ENCODE data around the gene MAGEA12. TPM values are rescaled to one million over a fixed set of nuclear protein-coding genes. Genes with fewer than 3 reads are reported as not detected.

Gene MAGEA12, protein sequence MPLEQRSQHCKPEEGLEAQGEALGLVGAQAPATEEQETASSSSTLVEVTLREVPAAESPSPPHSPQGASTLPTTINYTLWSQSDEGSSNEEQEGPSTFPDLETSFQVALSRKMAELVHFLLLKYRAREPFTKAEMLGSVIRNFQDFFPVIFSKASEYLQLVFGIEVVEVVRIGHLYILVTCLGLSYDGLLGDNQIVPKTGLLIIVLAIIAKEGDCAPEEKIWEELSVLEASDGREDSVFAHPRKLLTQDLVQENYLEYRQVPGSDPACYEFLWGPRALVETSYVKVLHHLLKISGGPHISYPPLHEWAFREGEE
- 0.09 to 0.22 TPM (median 0.14 TPM) in 5 replicates for total RNA-seq (2022; extraction: Qiagen RNA extraction)

DNA sequence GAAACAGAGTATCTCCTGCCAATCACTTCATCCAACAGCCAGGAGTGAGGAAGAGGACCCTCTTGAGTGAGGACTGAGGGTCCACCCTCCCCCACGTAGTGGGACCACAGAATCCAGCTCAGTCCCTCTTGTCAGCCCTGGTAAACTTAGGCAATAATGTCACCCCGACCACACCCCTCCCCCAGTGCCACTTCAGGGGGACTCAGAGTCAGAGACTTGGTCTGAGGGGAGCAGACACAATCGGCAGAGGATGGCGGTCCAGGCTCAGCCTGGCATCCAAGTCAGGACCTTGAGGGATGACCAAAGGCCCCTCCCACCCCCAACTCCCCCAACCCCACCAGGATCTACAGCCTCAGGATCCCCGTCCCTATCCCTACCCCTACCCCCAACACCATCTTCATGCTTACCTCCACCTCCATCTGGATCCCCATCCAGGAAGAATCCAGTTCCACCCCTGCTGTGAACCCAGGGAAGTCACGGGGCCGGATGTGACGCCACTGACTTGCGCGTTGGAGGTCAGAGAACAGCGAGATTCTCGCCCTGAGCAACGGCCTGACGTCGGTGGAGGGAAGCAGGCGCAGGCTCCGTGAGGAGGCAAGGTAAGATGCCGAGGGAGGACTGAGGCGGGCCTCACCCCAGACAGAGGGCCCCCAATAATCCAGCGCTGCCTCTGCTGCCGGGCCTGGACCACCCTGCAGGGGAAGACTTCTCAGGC lies at the start of gene MAGEA12, which contains the start of gene CSAG1:
TSS of gene MAGEA12 (plus strand) at position 497 of the 715 bp plus-strand sequence. CDS start 2,405 bp downstream, outside the sequence.
TSS of gene CSAG1 (minus strand) at position 461 of the 715 bp plus-strand sequence. CDS start 1,261 bp downstream, outside the sequence.

DNA sequence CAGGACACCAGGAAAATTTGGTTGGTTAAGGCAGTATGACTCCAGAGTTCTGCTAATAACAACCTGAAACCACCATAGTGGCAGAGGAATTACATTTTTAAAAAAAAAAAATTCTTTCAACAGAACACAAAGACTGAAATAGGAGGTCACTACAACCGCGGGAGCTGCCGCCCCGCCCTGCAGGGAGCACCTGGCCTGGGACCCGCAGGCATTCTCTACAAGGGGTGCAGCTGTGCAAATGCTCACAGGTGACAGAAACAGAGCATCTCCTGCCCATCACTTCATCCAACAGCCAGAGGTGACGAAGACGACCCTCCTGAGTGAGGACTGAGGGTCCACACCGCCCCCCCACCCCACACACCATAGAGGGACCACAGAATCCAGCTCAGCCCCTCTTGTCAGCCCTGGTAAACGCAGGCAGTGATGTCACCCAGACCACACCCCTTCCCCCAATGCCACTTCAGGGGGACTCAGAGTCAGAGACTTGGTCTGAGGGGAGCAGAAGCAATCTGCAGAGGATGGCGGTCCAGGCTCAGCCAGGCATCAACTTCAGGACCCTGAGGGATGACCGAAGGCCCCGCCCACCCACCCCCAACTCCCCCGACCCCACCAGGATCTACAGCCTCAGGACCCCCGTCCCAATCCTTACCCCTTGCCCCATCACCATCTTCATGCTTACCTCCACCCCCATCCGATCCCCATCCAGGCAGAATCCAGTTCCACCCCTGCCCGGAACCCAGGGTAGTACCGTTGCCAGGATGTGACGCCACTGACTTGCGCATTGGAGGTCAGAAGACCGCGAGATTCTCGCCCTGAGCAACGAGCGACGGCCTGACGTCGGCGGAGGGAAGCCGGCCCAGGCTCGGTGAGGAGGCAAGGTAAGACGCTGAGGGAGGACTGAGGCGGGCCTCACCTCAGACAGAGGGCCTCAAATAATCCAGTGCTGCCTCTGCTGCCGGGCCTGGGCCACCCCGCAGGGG lies 35.3 kb upstream of the MAGEA12 start, which contains the start of gene MAGEA3:
TSS of gene MAGEA3 (plus strand) at position 843 of the 980 bp plus-strand sequence. CDS start 2,039 bp downstream, outside the sequence.

DNA sequence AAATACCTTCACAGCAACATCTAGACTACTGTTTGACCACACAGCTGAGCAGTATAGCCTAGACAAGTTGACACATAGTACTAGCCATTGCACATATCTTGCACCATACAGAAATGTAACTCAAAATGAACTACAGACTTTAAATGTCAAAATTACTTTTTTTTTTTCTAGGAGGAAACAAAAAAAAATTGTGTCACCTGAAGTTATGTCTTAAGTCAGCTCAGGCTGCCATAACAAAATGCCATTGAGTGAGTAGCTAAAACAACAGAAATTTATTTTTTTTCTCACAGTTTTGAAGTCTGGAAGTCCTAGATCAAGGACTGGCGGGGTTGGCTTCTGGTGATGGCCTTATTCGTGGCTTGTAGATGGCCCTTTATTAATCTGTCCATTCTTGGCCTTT lies 24.4 kb upstream of the MAGEA12 start, which contains the start of gene CSAG2:
TSS of gene CSAG2 (minus strand) at position 101 of the 400 bp plus-strand sequence. CDS start 161 bp downstream, outside the sequence.

DNA sequence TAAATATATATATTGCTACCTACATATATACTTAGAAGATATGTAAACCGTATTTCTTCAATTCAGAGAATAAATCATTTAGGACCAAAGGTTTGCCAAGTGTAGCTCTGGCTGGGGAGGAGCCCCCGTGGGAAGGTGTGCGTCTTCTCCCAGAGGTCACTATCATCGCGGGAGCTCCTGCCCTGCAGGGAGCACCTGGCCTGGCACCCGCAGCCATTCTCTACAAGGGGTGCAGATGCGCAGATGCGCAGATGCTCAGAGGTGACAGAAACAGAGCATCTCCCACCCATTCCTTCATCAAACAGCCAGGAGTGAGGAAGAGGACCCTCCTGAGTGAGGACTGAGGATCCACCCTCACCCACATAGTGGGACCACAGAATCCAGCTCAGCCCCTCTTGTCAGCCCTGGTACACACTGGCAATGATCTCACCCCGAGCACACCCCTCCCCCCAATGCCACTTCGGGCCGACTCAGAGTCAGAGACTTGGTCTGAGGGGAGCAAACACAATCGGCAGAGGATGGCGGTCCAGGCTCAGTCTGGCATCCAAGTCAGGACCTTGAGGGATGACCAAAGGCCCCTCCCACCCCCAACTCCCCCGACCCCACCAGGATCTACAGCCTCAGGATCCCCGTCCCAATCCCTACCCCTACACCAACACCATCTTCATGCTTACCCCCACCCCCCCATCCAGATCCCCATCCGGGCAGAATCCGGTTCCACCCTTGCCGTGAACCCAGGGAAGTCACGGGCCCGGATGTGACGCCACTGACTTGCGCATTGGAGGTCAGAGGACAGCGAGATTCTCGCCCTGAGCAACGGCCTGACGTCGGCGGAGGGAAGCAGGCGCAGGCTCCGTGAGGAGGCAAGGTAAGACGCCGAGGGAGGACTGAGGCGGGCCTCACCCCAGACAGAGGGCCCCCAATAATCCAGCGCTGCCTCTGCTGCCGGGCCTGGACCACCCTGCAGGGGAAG lies 19.5 kb upstream of the MAGEA12 start, which contains the start of gene MAGEA2B:
TSS of gene MAGEA2B (plus strand) at position 814 of the 973 bp plus-strand sequence. CDS start 2,479 bp downstream, outside the sequence.

DNA sequence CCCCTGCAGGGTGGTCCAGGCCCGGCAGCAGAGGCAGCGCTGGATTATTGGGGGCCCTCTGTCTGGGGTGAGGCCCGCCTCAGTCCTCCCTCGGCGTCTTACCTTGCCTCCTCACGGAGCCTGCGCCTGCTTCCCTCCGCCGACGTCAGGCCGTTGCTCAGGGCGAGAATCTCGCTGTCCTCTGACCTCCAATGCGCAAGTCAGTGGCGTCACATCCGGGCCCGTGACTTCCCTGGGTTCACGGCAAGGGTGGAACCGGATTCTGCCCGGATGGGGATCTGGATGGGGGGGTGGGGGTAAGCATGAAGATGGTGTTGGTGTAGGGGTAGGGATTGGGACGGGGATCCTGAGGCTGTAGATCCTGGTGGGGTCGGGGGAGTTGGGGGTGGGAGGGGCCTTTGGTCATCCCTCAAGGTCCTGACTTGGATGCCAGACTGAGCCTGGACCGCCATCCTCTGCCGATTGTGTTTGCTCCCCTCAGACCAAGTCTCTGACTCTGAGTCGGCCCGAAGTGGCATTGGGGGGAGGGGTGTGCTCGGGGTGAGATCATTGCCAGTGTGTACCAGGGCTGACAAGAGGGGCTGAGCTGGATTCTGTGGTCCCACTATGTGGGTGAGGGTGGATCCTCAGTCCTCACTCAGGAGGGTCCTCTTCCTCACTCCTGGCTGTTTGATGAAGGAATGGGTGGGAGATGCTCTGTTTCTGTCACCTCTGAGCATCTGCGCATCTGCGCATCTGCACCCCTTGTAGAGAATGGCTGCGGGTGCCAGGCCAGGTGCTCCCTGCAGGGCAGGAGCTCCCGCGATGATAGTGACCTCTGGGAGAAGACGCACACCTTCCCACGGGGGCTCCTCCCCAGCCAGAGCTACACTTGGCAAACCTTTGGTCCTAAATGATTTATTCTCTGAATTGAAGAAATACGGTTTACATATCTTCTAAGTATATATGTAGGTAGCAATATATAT lies 20.4 kb downstream of the MAGEA12 start, which contains the start of gene MAGEA2:
TSS of gene MAGEA2 (minus strand) at position 157 of the 965 bp plus-strand sequence. CDS start 2,479 bp downstream, outside the sequence.

DNA sequence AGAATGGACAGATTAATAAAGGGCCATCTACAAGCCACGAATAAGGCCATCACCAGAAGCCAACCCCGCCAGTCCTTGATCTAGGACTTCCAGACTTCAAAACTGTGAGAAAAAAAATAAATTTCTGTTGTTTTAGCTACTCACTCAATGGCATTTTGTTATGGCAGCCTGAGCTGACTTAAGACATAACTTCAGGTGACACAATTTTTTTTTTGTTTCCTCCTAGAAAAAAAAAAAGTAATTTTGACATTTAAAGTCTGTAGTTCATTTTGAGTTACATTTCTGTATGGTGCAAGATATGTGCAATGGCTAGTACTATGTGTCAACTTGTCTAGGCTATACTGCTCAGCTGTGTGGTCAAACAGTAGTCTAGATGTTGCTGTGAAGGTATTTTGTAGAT lies 25.4 kb downstream of the MAGEA12 start, which contains the start of gene CSAG3:
TSS of gene CSAG3 (plus strand) at position 301 of the 400 bp plus-strand sequence.

DNA sequence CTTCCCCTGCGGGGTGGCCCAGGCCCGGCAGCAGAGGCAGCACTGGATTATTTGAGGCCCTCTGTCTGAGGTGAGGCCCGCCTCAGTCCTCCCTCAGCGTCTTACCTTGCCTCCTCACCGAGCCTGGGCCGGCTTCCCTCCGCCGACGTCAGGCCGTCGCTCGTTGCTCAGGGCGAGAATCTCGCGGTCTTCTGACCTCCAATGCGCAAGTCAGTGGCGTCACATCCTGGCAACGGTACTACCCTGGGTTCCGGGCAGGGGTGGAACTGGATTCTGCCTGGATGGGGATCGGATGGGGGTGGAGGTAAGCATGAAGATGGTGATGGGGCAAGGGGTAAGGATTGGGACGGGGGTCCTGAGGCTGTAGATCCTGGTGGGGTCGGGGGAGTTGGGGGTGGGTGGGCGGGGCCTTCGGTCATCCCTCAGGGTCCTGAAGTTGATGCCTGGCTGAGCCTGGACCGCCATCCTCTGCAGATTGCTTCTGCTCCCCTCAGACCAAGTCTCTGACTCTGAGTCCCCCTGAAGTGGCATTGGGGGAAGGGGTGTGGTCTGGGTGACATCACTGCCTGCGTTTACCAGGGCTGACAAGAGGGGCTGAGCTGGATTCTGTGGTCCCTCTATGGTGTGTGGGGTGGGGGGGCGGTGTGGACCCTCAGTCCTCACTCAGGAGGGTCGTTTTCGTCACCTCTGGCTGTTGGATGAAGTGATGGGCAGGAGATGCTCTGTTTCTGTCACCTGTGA lies 36.2 kb downstream of the MAGEA12 start, which contains the start of gene MAGEA6:
TSS of gene MAGEA6 (minus strand) at position 141 of the 741 bp plus-strand sequence. CDS start 2,039 bp downstream, outside the sequence.

Other genes with a start within 250 kb of the MAGEA12 start
- gene GABRQ, start 95.9 kb upstream of the MAGEA12 start, total RNA-seq (2022; extraction: Qiagen RNA extraction) = 0.13 to 0.23 TPM (median 0.20 TPM) in 5 replicates
- 2.5 to 5.0 TPM (median 2.7 TPM) in 5 replicates for gene MAGEA3, start 35.0 kb upstream of the MAGEA12 start, total RNA-seq (2022; extraction: Qiagen RNA extraction)
- not detected in 5 replicates for gene CSAG2, start 24.5 kb upstream of the MAGEA12 start, total RNA-seq (2022; extraction: Qiagen RNA extraction)
- 0.07 to 0.10 TPM in 2 of 5 replicates, not detected in the others for gene MAGEA2B, start 19.1 kb upstream of the MAGEA12 start, total RNA-seq (2022; extraction: Qiagen RNA extraction)
- gene CSAG1, start within 50 bp of the MAGEA12 start, total RNA-seq (2022; extraction: Qiagen RNA extraction) = 0.17 to 0.40 TPM (median 0.17 TPM) in 3 of 5 replicates, not detected in the others
- gene MAGEA2, start 20.1 kb downstream of the MAGEA12 start, total RNA-seq (2022; extraction: Qiagen RNA extraction) = 0.06 to 0.29 TPM (median 0.07 TPM) in 3 of 5 replicates, not detected in the others
- not detected in 5 replicates for gene CSAG3, start 25.5 kb downstream of the MAGEA12 start, total RNA-seq (2022; extraction: Qiagen RNA extraction)
- 11.0 to 13.6 TPM (median 12.4 TPM) in 5 replicates for gene MAGEA6, start 35.9 kb downstream of the MAGEA12 start, total RNA-seq (2022; extraction: Qiagen RNA extraction)
- 70.7 to 82.0 TPM (median 74.4 TPM) in 5 replicates for gene CETN2, start 97.0 kb downstream of the MAGEA12 start, total RNA-seq (2022; extraction: Qiagen RNA extraction)
- gene NSDHL, start 97.3 kb downstream of the MAGEA12 start, total RNA-seq (2022; extraction: Qiagen RNA extraction) = 44.0 to 46.7 TPM (median 44.2 TPM) in 5 replicates
- gene ZNF185, start 164.3 kb downstream of the MAGEA12 start, total RNA-seq (2022; extraction: Qiagen RNA extraction) = 6.9 to 9.0 TPM (median 7.5 TPM) in 5 replicates

All from A549 treated with Hydrocortisone at 1 μM for 4 hours (cell line).